GM19099 (cell line): ENCODE results near the gene DDX24.

Experiments
- POLR2A ChIP-seq: IDR thresholded peaks from 3 replicates; pipeline ENCODE4 v1.6.1; 2011; ENCODE audit warnings: low read depth; ENCODE audit not compliant: insufficient read length; ENCODE audit errors: extremely low read depth

DDX24 gene

DNA sequence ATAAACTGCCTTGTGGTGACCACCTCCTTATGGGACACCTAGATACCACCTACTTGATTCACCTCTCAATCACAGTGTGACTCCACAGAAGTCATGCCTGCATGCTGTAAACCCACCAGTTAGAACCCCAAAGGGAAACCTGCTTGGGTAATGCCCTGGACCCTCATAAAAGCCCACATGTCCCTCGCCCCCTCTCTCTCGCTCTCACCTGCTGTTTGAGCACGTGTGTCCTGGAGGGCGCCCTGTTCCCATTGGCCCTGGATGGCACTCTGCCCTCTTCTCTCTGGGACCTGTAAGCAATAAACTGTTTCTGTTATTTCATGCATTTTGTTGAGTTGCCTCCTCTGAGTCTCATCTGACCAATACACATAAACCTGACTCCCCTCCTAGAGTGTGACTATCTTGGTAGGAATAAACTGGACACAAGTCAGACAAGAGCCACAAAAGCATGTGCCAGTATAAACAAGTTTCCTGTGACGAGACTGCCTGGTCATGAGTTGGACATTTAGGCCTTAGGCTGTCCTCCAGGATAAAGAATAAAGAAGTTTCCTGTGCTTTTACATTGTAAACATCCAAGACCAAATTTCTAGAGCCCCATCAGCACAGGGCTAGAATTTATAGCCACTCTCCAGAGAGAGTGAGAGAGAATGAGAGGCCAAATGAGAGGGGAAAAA lies 39.8 kb upstream of the DDX24 start:
- TF ChIP-seq POLR2A: no peak

DNA sequence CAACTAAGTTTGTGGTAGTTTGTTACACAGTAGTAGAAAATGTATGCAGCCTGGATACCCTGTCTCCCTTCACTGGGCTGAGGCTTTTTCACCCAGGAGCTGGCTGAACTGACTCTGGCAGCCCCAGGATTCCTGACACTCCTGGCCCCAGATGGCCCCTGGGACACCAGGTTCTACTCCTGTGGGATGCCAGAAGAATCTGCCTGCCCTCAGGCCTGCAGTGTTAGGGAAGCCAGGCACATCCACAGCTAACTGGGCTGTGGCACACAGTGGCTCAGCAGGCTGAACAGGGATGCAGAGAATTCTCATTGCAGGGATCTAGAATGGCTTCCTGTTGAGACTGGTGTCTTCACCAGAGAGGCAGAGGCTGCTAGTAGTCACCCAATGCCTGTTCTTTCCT lies 38.1 kb upstream of the DDX24 start:
- TF ChIP-seq POLR2A: no peak

GRCh38 chr14:94117856-94118255 lies 36.9 kb upstream of the DDX24 start:
- TF ChIP-seq POLR2A: no peak

GRCh38 chr14:94116701-94117100 lies 35.7 kb upstream of the DDX24 start:
- no peak for TF ChIP-seq POLR2A

DNA sequence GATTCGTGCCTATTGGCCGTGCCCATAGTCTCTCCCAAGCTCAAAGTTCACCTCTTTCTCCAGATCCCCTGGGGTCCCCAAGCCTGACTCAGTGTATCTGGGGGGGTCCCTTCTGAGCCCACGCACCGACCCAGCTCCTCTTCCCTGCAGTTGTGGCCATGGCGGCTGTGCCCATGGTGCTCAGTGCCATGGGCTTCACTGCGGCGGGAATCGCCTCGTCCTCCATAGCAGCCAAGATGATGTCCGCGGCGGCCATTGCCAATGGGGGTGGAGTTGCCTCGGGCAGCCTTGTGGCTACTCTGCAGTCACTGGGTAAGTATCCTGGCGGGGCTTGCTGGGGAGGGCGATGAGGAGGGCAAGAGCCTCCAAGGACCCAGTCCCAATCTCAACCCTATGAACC lies 34.6 kb upstream of the DDX24 start:
- TF ChIP-seq POLR2A: no peak

GRCh38 chr14:94115058-94115591 lies 34.1 kb upstream of the DDX24 start:
- TF ChIP-seq POLR2A: no peak

- TF ChIP-seq POLR2A: no peak
Measured at GRCh38 chr14:94114589-94115057, 33.6 kb upstream of the DDX24 start.

GRCh38 chr14:94113908-94114588 lies 33.0 kb upstream of the DDX24 start:
- no peak for TF ChIP-seq POLR2A

DNA sequence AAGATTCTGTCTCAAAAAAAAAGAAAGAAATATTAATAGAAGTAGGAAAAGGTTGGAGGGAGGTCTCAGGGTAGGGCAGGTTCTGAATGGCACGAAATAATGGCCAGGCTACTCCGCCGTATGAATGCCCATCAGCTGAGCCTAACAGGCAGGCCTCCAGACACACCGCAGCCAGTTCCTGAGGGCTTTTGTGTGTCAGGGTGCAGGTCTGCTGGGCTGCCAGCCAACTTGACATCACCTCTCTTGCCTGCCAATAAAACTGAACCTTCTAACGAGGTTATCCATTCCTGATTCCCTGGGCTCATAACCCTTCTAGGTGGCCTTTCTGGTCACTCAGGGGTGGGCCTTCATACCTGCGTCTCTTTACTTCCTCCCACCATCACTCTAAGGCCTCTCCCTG lies 32.5 kb upstream of the DDX24 start:
- no peak for TF ChIP-seq POLR2A

DNA sequence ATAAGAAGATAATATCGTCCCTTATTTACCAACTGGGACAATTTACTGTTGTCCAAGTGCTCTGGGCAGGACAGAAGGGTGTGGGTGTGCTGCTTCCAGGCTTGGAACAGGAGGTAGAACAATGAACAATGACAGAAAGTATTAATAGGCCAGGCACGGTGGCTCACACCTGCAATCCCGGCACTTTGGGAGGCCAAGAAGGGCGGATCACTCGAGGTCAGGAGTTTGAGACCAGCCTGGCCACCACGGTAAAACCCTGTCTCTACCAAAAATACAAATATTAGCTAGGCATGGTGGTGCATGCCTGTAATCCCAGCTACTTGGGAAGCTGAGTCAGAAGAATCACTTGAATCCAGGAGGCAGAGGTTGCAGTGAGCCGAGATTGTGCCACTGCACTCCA lies 32.1 kb upstream of the DDX24 start:
- TF ChIP-seq POLR2A: no peak

GRCh38 chr14:94112513-94113063 lies 31.6 kb upstream of the DDX24 start:
- no peak for TF ChIP-seq POLR2A

DNA sequence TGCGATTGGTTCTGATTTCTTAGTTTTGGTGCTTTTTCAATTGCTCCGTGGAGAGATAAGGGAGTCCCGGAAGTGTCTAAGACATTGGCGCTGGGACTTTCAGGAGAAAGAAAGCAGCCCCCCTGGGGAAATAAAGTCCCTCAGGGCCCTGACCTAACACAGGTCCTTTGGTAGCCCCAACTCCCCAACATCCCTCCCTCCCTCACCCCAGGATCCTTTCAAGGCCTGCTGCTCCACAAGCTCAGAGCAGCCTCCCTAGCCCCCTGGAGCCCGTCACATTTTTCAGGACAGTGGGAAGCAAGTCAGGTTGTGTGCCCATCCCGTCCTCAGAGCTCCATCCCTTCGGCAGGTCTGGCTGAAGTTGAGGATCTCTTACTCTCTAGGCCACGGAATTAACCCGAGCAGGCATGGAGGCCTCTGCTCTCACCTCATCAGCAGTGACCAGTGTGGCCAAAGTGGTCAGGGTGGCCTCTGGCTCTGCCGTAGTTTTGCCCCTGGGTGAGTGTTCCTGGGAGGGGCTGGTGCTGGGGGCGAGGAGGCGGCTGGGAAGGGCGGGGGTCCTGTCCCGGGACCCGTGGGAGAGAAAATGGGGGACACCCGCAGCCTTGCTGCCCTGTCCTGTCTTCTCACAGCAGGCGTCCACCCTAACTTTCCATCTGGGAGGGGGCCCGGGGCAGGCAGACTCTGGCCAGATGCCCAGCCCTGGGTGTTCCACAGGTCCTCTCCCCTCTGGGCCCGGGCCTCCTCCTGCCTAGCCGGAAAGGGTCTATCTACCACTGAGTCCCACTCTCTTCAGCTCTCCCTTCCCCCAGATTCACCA lies 30.5 kb upstream of the DDX24 start:
- TF ChIP-seq POLR2A: no peak

DNA sequence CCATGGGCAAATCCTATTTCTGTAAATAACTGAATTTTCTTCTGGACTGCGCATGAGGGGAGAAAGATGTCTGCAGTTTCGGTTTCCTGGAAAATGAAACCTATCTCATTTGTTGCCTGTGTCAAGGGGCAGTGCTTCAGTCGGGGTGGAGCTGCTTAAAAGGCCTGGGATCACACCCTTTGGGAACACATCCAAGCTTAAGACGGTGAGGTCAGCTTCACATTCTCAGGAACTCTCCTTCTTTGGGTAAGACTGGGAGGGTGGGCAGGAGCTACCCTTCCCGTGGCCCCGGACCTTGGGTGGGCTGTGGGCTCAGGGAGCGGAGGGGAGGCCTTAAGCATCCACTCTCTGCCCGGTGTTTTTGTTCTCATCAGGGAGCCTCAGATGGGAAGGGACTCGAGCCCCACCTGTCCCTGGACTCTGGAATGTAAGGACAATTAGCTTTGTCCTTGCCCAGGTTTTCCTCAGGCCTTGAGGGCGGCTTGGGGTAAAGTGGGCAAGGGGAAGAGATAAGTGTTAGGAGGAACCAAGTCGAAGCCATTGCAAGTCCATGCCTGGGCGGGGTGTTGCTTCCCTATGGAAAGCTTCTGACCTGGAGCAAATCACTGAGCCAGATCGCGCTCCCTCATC lies 29.7 kb upstream of the DDX24 start, which contains the start of gene IFI27:
Gene IFI27, plus strand, starts transcription at position 185 of the 630 bp plus-strand sequence.
- peak; percentile 41 for TF ChIP-seq POLR2A

DNA sequence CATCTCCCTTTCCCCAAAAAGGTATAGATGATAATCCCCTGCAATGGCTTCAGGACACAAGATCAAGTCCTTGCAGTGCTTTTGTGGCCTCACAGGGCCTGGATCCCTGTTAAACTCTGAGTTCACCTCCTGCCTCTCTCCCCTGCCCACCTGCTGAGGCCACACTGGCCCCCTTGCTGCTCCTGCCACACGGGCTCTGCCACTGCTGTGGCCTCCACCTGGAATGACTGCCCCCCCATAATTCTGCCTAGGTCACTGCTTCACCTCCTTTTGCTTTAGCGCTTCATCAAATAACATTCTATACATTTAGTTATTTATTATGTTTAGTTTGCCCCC lies 28.9 kb upstream of the DDX24 start:
- no peak for TF ChIP-seq POLR2A

DNA sequence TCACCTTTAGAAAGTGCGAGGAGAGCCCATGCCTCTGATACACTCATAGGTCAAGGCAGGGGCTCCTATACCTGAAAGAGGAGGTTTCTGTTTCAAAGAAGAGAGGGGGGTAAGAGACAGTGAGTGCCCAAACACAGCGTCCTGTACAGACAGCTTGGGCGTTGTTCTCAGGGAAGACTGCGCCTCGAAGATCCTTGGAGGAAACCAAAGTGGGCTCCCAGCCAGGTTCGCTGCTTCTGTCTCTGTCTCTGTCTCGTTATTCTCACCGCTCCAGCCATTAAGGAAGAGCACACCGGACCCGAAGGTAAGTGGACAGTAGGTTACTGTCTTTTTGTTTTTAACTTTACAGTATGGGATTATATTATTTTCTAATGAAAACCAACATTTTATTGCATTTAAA lies 23.7 kb upstream of the DDX24 start:
- no peak for TF ChIP-seq POLR2A
